NCI-H2227 (cell line): ENCODE measurements around the gene SACM1L.
"Not testable (repeated sequence)": the region's sequence is repeated elsewhere in the genome, so short reads cannot be mapped to it uniquely, and the experiment has no call there.

Experiments used
- DNase-seq: peaks from one replicate; lab custom pipeline; 2025; ENCODE audit not compliant: unreplicated experiment; lab: John Stamatoyannopoulos, UW

SACM1L gene

GRCh38 chr3:45690336-45691035 lies 1.3 kb downstream of the SACM1L start:
- DNase-seq: no peak

- DNase-seq: no peak
Measured at GRCh38 chr3:45691842-45692241, 2.6 kb downstream of the SACM1L start.

- DNase-seq: no peak
Measured at GRCh38 chr3:45692866-45693265, 3.7 kb downstream of the SACM1L start.

GRCh38 chr3:45693941-45694521 lies 4.8 kb downstream of the SACM1L start:
- no peak for DNase-seq

- not testable (repeated sequence) for DNase-seq
Measured at GRCh38 chr3:45695166-45695565, 6.0 kb downstream of the SACM1L start.

GRCh38 chr3:45700570-45701073 lies 11.4 kb downstream of the SACM1L start:
- DNase-seq: no peak

- DNase-seq: no peak
Measured at GRCh38 chr3:45701172-45701867, 12.1 kb downstream of the SACM1L start.

- no peak for DNase-seq
Measured at GRCh38 chr3:45704301-45704943, 15.2 kb downstream of the SACM1L start.

GRCh38 chr3:45705839-45706808 lies 16.9 kb downstream of the SACM1L start:
- no peak for DNase-seq

- DNase-seq: no peak
Measured at GRCh38 chr3:45711931-45712330, 22.7 kb downstream of the SACM1L start.

- no peak for DNase-seq
Measured at GRCh38 chr3:45712434-45713110, 23.4 kb downstream of the SACM1L start.

- DNase-seq: no peak
Measured at GRCh38 chr3:45715945-45716344, 26.7 kb downstream of the SACM1L start.

- DNase-seq: no peak
Measured at GRCh38 chr3:45716790-45717336, 27.7 kb downstream of the SACM1L start.

- no peak for DNase-seq
Measured at GRCh38 chr3:45719655-45720487, 30.7 kb downstream of the SACM1L start.

- no peak for DNase-seq
Measured at GRCh38 chr3:45724911-45725310, 35.7 kb downstream of the SACM1L start.

GRCh38 chr3:45729614-45730013 lies 40.4 kb downstream of the SACM1L start:
- no peak for DNase-seq

GRCh38 chr3:45730409-45731154 lies 41.4 kb downstream of the SACM1L start:
- DNase-seq: no peak

GRCh38 chr3:45736707-45737106 lies 47.5 kb downstream of the SACM1L start:
- DNase-seq: no peak
